ENCODE data around the gene ABCC11. TPM values are rescaled to one million over a fixed set of nuclear protein-coding genes. Genes with fewer than 3 reads are reported as not detected.
"Not testable (repeated sequence)": the region's sequence is repeated elsewhere in the genome, so short reads cannot be mapped to it uniquely, and the experiment has no call there.

Gene ABCC11
- total and polyA plus RNA-seq, 4 donors, result 0.22 to 0.71 (median 0.44) TPM

DNA sequence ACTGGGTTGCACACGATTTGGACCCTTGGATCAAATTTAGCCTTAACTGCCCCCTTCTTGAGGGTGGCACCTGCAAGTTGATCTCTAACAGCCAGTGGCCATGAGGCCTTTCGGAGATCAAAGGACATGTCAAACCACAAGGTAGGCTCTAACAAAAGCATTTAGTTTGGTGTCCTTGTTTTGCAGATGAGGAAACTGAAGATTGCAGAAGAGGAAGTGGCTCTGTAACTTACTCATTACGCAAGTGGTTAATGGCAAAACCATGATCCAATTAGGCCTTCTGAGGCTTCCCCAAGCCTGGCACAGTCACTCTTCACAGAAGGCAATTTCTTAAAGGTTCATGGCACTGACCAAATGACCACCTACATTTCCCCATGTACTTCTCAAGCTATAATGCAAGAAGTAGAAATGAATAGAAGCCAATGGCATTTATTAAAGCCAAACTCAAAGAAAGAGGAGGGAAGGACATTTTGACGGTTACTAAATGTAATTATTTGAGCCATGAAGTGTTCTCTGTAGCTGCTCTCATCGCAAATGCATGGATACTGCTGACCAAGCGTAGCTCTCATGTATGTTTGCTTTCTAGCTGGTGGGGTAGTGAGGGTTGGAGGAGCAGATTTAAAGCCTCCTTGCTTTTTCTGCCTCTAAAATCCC lies 58.8 kb downstream of the ABCC11 start:
- Histone ChIP-seq H3K27me3 (ENCODE audit: control insufficient read depth, insufficient read depth, low read length) (no peaks in the 10 kb centered on the region), H3K4me1 (ENCODE audit: control insufficient read depth, insufficient read depth, low read length) (peaks cover 4% of the 10 kb centered on the region), H3K27ac (ENCODE audit: low read depth, low read length) (no peak overlapping the region), H3K9me3 (ENCODE audit: control insufficient read depth, insufficient read depth, low read length) (no peaks in the 10 kb centered on the region), H3K4me3 (ENCODE audit: low read depth, low read length) (no peak overlapping the region), H3K36me3 (ENCODE audit: control insufficient read depth, insufficient read depth, low read length) (no peaks in the 10 kb centered on the region)
- WGBS (ENCODE audit: insufficient coverage), result 92% methylated on average over 5 of the region's 6 CpGs
- DNase-seq (ENCODE audit: low read depth in 4 of 6, low spot score in 6 of 6), result no peak

DNA sequence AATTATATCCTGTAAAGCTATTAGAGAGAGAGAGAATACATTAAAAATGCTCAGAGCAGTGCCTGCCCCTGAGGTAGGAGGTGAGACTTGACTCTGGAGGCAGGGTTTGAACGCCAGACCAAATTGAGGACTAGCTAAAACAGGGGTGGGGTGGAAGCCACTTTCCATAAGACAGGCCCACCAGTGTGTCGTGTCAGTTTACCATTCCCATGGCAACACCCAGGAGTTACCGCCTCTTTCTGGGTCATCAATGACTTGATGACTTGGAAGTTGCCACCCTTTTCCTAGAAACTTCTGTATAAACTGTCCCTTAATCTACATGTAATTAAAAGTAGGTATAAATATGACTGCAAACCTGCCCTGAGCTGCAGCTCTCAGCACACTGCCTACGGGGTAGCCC lies 59.6 kb downstream of the ABCC11 start:
- Histone ChIP-seq H3K27me3 (ENCODE audit: control insufficient read depth, insufficient read depth, low read length) (no peaks in the 10 kb centered on the region), H3K27ac (ENCODE audit: low read depth, low read length) (no peak overlapping the region), H3K9me3 (ENCODE audit: control insufficient read depth, insufficient read depth, low read length) (no peaks in the 10 kb centered on the region), H3K4me1 (ENCODE audit: control insufficient read depth, insufficient read depth, low read length) (peaks cover 3% of the 10 kb centered on the region), H3K36me3 (ENCODE audit: control insufficient read depth, insufficient read depth, low read length) (no peaks in the 10 kb centered on the region), H3K4me3 (ENCODE audit: low read depth, low read length) (no peak overlapping the region)
- 95% methylated on average over 3 of the region's 4 CpGs for WGBS (ENCODE audit: insufficient coverage)
- no peak for DNase-seq (ENCODE audit: low read depth in 4 of 6, low spot score in 6 of 6)

DNA sequence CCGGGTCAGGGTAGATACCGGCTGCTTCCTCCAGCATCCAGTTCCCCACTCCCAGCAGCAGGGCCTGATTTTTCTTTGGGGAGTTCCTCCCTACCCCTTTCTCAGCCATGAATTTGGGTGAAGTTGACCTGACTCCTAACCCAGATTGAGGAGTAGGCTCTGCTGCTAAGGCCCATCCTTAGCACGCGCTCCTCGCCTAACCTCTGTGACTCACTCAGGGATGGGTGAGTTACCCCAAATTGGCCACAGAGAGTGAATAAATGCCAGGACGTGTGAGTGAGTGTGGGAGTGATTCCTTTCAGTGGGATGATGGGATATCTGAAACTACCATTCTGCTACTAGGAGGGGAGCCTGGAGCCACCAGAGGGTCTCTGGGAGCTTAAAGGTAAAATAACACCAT lies 62.7 kb downstream of the ABCC11 start:
- 83% methylated on average over 6 of the region's 6 CpGs for WGBS (ENCODE audit: insufficient coverage)

DNA sequence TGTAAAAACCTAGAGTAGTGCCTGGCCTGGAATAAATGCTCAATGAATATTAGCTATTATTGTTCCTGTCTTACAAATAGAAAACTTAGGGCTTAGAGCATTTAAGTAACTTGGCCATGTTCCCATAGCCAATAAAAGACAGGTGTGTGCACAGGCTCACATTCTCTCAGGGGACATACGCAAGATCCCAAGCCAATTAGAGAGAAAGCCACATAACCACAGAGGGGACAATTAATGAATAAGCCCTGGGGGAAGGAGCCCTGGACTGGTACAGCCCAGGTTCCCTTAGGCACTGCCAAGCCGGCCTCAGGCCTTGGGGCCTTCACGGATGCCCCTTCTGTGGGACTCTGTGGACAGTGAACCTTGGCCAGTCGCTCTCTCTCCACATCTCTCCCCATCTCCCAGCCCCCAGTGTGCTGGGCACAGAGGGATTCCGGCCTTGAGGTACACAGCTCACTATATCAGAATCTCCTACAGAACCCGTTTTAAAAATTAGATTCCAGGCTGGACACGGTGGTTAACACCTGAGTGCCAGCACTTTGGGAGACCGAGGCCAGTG lies 64.3 kb downstream of the ABCC11 start:
- 85% methylated on average over 7 of the region's 8 CpGs for WGBS (ENCODE audit: insufficient coverage)
- H3K9me3 ChIP-seq (ENCODE audit: control insufficient read depth, insufficient read depth, low read length), result no peaks in the 10 kb centered on the region
- H3K4me1 ChIP-seq (ENCODE audit: control insufficient read depth, insufficient read depth, low read length), result no peaks in the 10 kb centered on the region
- no peak for DNase-seq (ENCODE audit: low read depth in 4 of 6, low spot score in 6 of 6)
- H3K27ac ChIP-seq (ENCODE audit: low read depth, low read length), result no peak overlapping the region
- no peaks in the 10 kb centered on the region for H3K27me3 ChIP-seq (ENCODE audit: control insufficient read depth, insufficient read depth, low read length)
- H3K4me3 ChIP-seq (ENCODE audit: low read depth, low read length), result no peak overlapping the region
- H3K36me3 ChIP-seq (ENCODE audit: control insufficient read depth, insufficient read depth, low read length), result no peaks in the 10 kb centered on the region

More for the DNA sequence above, 62.7 kb downstream of the ABCC11 start:
- Histone ChIP-seq H3K9me3 (ENCODE audit: control insufficient read depth, insufficient read depth, low read length) (no peaks in the 10 kb centered on the region), H3K4me1 (ENCODE audit: control insufficient read depth, insufficient read depth, low read length) (no peaks in the 10 kb centered on the region), H3K36me3 (ENCODE audit: control insufficient read depth, insufficient read depth, low read length) (no peaks in the 10 kb centered on the region), H3K4me3 (ENCODE audit: low read depth, low read length) (no peak overlapping the region), H3K27me3 (ENCODE audit: control insufficient read depth, insufficient read depth, low read length) (no peaks in the 10 kb centered on the region), H3K27ac (ENCODE audit: low read depth, low read length) (no peak overlapping the region)
- DNase-seq (ENCODE audit: low read depth in 4 of 6, low spot score in 6 of 6), result no peak

DNA sequence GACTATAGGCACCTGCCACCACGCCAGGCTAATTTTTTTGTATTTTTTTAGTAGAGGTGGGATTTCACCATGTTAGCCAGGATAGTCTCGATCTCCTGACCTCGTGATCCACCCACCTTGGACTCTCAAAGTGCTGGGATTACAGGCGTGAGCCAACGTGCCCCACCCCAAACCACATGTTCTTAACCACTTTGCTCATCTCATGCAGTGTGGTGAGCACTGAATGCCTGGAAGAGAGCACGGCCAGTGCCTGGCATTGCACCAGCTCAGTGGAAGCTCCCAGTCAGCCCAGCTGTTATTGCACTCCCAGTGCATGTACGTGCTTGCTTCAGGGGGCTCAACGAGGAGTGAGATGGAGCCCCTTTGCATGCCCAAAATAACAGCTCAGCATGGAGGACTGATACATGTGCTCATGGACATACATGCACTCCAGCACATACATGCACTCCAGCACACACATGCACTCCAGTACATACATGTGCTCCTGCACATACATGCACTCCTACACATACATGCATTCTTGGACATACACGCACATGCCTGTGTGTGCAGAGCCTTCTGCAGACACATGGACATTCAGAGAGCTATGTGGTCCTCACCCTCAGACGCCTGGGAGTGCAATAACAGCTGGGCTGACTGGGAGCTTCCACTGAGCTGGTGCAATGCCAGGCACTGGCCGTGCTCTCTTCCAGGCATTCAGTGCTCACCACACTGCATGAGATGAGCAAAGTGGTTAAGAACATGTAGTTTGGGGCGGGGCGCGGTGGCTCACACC lies 65.4 kb downstream of the ABCC11 start:
- H3K4me1 ChIP-seq (ENCODE audit: control insufficient read depth, insufficient read depth, low read length); H3K27me3 ChIP-seq (ENCODE audit: control insufficient read depth, insufficient read depth, low read length); H3K36me3 ChIP-seq (ENCODE audit: control insufficient read depth, insufficient read depth, low read length); DNase-seq (ENCODE audit: low read depth in 4 of 6, low spot score in 6 of 6); H3K27ac ChIP-seq (ENCODE audit: low read depth, low read length); H3K9me3 ChIP-seq (ENCODE audit: control insufficient read depth, insufficient read depth, low read length); H3K4me3 ChIP-seq (ENCODE audit: low read depth, low read length): not testable (repeated sequence)
- 75% methylated on average over 7 of the region's 14 CpGs for WGBS (ENCODE audit: insufficient coverage)

DNA sequence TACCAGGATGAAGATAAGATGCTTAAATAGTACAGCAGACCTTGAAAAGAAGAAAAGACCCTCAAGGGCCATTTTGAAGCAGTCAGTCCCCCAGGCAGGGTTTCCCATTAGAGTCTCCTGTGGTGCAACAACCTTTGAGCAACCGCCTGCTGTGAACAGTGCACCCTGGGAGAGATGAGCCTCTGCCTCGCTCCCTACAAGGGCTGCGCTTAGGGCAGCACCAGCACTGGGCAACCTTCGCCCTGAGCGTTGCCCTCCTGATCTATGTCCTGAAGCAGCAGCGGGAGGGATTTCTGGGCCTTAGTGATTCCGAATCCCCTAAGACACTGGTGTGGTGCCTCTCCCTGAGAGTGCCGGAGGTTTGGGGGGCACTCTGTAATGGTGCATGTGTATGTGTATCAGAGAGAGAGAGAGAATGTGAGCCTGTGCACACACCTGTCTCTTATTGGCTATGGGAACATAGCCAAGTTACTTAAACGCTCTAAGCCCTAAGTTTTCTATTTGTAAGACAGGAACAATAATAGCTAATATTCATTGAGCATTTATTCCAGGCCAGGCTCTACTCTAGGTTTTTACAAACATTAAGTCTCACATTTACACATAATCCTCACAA lies 66.4 kb downstream of the ABCC11 start:
- no peaks in the 10 kb centered on the region for H3K27me3 ChIP-seq (ENCODE audit: control insufficient read depth, insufficient read depth, low read length)
- H3K36me3 ChIP-seq (ENCODE audit: control insufficient read depth, insufficient read depth, low read length), result no peaks in the 10 kb centered on the region
- WGBS (ENCODE audit: insufficient coverage), result 79% methylated on average over 8 of the region's 9 CpGs
- no peaks in the 10 kb centered on the region for H3K4me1 ChIP-seq (ENCODE audit: control insufficient read depth, insufficient read depth, low read length)
- H3K27ac ChIP-seq (ENCODE audit: low read depth, low read length), result no peak overlapping the region
- H3K9me3 ChIP-seq (ENCODE audit: control insufficient read depth, insufficient read depth, low read length), result no peaks in the 10 kb centered on the region
- no peak for DNase-seq (ENCODE audit: low read depth in 4 of 6, low spot score in 6 of 6)
- no peak overlapping the region for H3K4me3 ChIP-seq (ENCODE audit: low read depth, low read length)

DNA sequence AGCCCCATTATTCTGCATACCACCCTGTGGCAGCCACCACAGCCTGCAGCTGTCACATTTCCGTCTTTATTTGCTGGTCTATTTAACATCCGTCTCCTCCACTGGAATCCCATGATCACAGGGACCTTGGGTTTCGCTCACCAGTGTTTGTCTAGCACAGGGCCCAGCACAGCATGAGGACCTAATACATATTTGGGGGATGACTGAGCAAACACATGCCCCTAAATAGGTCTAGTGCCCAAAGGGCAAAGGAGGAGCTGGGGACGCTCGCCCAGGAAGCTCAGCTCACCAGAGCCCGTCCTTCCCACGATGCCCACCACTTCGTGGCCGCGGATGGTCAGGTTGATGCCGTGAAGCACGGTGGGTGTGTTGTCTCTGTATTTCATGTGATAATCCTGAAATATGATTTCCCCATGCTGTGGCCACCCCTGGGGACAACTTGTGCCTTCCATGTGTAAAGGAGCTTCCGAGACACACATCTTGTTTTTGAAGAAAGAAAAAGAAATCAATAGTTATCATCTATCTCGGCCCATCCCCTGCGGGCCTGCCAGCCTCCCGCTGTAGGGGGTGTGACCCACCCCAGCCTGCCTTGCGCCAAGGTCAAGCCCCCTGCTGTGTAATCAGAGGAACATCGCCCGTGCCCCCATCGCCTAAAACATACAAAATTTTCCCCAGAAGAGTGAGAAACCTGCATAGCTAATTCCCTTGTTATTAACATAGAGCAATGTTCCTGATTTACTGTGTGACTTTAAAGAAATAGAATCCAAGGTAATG lies 70.5 kb downstream of the ABCC11 start:
- Histone ChIP-seq H3K4me3 (ENCODE audit: low read depth, low read length) (no peak overlapping the region), H3K27me3 (ENCODE audit: control insufficient read depth, insufficient read depth, low read length) (no peaks in the 10 kb centered on the region), H3K27ac (ENCODE audit: low read depth, low read length) (no peak overlapping the region), H3K36me3 (ENCODE audit: control insufficient read depth, insufficient read depth, low read length) (no peaks in the 10 kb centered on the region), H3K4me1 (ENCODE audit: control insufficient read depth, insufficient read depth, low read length) (no peaks in the 10 kb centered on the region), H3K9me3 (ENCODE audit: control insufficient read depth, insufficient read depth, low read length) (no peaks in the 10 kb centered on the region)
- WGBS (ENCODE audit: insufficient coverage), result 83% methylated on average over 11 of the region's 20 CpGs
- no peak for DNase-seq (ENCODE audit: low read depth in 4 of 6, low spot score in 6 of 6)

DNA sequence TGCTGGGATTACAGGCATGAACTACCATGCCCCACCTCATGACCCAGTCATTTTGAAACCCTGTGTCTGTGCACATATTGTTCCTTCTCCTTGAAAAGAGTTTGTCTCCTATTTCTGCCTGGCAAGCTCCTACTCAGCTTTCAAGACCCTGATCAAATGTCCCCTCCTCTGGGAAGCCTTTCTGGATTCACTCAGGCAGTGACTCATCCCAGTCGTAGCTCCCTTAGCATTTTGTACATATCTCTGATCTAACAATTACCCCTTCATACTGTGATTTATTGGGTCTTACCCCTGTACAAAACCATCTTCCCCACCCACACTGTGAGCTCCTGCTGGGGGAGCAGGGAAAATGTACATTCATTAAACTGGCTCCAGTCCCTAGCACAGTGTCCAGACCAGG lies 73.5 kb downstream of the ABCC11 start:
- no peak for DNase-seq (ENCODE audit: low read depth in 4 of 6, low spot score in 6 of 6)
- no peak overlapping the region for H3K4me3 ChIP-seq (ENCODE audit: low read depth, low read length)
- no peaks in the 10 kb centered on the region for H3K9me3 ChIP-seq (ENCODE audit: control insufficient read depth, insufficient read depth, low read length)
- no peaks in the 10 kb centered on the region for H3K27me3 ChIP-seq (ENCODE audit: control insufficient read depth, insufficient read depth, low read length)
- no peaks in the 10 kb centered on the region for H3K4me1 ChIP-seq (ENCODE audit: control insufficient read depth, insufficient read depth, low read length)
- WGBS (ENCODE audit: insufficient coverage), result no CpG with 5 or more reads among the region's 1 CpG
- H3K27ac ChIP-seq (ENCODE audit: low read depth, low read length), result no peak overlapping the region
- H3K36me3 ChIP-seq (ENCODE audit: control insufficient read depth, insufficient read depth, low read length), result no peaks in the 10 kb centered on the region

DNA sequence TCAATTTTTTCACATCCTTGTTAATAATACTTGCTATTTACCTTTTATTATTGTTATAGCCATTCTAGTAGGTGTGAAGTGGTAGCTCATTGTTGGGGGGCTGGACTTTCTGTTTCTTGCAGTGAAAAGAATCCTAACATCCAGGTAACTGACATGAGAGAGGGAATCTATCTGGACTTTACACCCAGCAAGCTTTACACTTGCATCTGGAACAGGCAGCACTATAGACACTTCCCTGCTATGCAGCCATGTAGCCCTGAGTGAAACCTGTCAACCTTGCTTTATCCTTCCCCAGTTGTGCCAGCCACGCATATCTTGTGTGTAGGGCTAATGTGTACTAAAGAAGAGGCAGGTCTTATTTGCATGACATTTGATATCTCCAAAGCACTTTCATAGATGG lies 74.7 kb downstream of the ABCC11 start:
- no peaks in the 10 kb centered on the region for H3K4me1 ChIP-seq (ENCODE audit: control insufficient read depth, insufficient read depth, low read length)
- WGBS (ENCODE audit: insufficient coverage), result no CpG with 5 or more reads among the region's 1 CpG

More for the DNA sequence above, 74.7 kb downstream of the ABCC11 start:
- no peak overlapping the region for H3K27ac ChIP-seq (ENCODE audit: low read depth, low read length)
- no peaks in the 10 kb centered on the region for H3K27me3 ChIP-seq (ENCODE audit: control insufficient read depth, insufficient read depth, low read length)
- DNase-seq (ENCODE audit: low read depth in 4 of 6, low spot score in 6 of 6), result no peak
- no peaks in the 10 kb centered on the region for H3K9me3 ChIP-seq (ENCODE audit: control insufficient read depth, insufficient read depth, low read length)
- no peak overlapping the region for H3K4me3 ChIP-seq (ENCODE audit: low read depth, low read length)
- H3K36me3 ChIP-seq (ENCODE audit: control insufficient read depth, insufficient read depth, low read length), result no peaks in the 10 kb centered on the region
